ENCODE measurements around the gene CHD3. TPM values are rescaled to one million over a fixed set of nuclear protein-coding genes. Genes with fewer than 3 reads are reported as not detected.

Gene CHD3
- total RNA-seq, 1 experiment from 2014 or later: 197 TPM

DNA sequence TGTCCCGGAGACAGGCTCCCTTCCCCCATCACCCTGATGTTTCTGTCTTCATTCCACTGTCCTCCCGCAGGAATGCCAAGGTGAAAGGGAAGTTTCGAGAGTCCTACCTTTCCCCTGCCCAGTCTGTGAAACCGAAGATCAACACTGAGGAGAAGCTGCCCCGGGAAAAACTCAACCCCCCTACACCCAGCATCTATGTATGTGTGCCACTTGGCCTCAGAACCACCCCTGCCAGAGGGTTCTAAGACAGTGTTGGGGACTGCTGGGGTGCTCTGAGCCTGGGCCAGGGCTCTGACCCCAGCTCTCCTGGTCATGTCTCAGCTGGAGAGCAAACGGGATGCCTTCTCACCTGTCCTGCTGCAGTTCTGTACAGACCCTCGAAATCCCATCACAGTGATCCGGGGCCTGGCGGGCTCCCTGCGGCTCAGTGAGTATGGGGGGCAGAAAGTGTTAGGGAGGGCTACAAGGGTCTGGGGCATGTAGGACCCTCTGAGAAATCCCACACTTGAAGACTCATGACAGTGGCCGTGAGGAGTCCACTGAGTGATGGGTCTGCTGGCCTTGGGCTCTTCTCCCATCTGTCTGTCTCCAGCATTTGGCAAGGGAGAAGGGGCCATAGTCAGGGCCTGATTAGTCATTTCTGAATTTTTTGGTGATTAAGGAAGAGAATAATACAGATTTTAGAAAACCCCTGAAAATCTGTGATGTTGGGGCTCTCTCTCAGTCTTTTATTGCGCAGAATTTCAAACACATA lies 38.7 kb upstream of the CHD3 start:
- no peak overlapping the region for H2AFZ ChIP-seq
- H3K4me1 ChIP-seq (replicated peaks; ENCODE audit: insufficient read depth): peaks cover 5% of the 10 kb centered on the region; the same call in 1 of the 2 replicates
- H3K4me2 ChIP-seq: no peak overlapping the region
- POLR2A ChIA-PET (ENCODE audit: unreplicated experiment): no interaction called here
- H3K4me3 ChIP-seq: no peak overlapping the region
- CTCF ChIA-PET: no interaction called here
- H3K36me3 ChIP-seq (ENCODE audit: low read depth): no peaks in the 10 kb centered on the region
- no TSS peak for BruUV-seq (replicated peaks)
- H3K27me3 ChIP-seq (ENCODE audit: insufficient read depth, low read depth): no peaks in the 10 kb centered on the region
- H3F3A ChIP-seq (ENCODE audit: insufficient read depth, low read depth): no peaks in the 10 kb centered on the region
- H3K79me2 ChIP-seq (ENCODE audit: low read depth): peaks cover 8% of the 10 kb centered on the region
- intact Hi-C loops (cut with micrococcal nuclease; ENCODE audit: unreplicated experiment): loop anchor here (10.0 kb wide), 1 partner anchor 265 kb away; the partner anchor contains the start of gene MPDU1
- no peak for DNase-seq
- no peak overlapping the region for H3K27ac ChIP-seq
- H3K9me3 ChIP-seq (ENCODE audit: insufficient read depth, low read depth): no peaks in the 10 kb centered on the region
- peaks cover 8% of the 10 kb centered on the region for H4K20me1 ChIP-seq (ENCODE audit: insufficient read depth)
- TF ChIP-seq EZH2 (IDR thresholded peaks at IDR 0.05; ENCODE audit: low read depth) (no peak), CTCF (conservative IDR thresholded peaks at IDR 0.05) (no peak)
- H3K9me2 ChIP-seq (ENCODE audit: insufficient read depth): no peaks in the 10 kb centered on the region

GRCh38 chr17:7850701-7851437 lies 37.7 kb upstream of the CHD3 start:
- H3K9me2 ChIP-seq (ENCODE audit: insufficient read depth): no peaks in the 10 kb centered on the region
- H3K4me1 ChIP-seq (replicated peaks; ENCODE audit: insufficient read depth): peaks cover 6% of the 10 kb centered on the region; the same call in 1 of the 2 replicates
- H3F3A ChIP-seq (ENCODE audit: insufficient read depth, low read depth): peaks cover under 1% of the 10 kb centered on the region; the same call in 1 of the 2 replicates
- POLR2A ChIA-PET (ENCODE audit: unreplicated experiment): no interaction called here
- intact Hi-C loops (cut with micrococcal nuclease; ENCODE audit: unreplicated experiment): loop anchor here (10.0 kb wide), 1 partner anchor 266 kb away; the partner anchor contains the start of gene MPDU1
- H4K20me1 ChIP-seq (ENCODE audit: insufficient read depth): no peaks in the 10 kb centered on the region
- no peaks in the 10 kb centered on the region for H3K27me3 ChIP-seq (ENCODE audit: insufficient read depth, low read depth)
- H3K36me3 ChIP-seq (ENCODE audit: low read depth): no peaks in the 10 kb centered on the region
- H3K9me3 ChIP-seq (ENCODE audit: insufficient read depth, low read depth): no peaks in the 10 kb centered on the region
- BruUV-seq (replicated peaks): no TSS peak
- no peak for DNase-seq
- H3K4me2 ChIP-seq: no peak overlapping the region
- CTCF ChIA-PET: no interaction called here
- no peak overlapping the region for H2AFZ ChIP-seq
- no peaks in the 10 kb centered on the region for H3K79me2 ChIP-seq (ENCODE audit: low read depth)
- TF ChIP-seq EZH2 (IDR thresholded peaks at IDR 0.05; ENCODE audit: low read depth): no peak
- TF ChIP-seq CTCF (conservative IDR thresholded peaks at IDR 0.05): no peak
- H3K4me3 ChIP-seq: no peak overlapping the region
- H3K27ac ChIP-seq: no peak overlapping the region

GRCh38 chr17:7851438-7852261 lies 36.9 kb upstream of the CHD3 start:
- H4K20me1 ChIP-seq (ENCODE audit: insufficient read depth): no peaks in the 10 kb centered on the region
- H3K4me3 ChIP-seq: no peak overlapping the region
- H3K79me2 ChIP-seq (ENCODE audit: low read depth): no peaks in the 10 kb centered on the region
- no peaks in the 10 kb centered on the region for H3K9me2 ChIP-seq (ENCODE audit: insufficient read depth)
- no peaks in the 10 kb centered on the region for H3K9me3 ChIP-seq (ENCODE audit: insufficient read depth, low read depth)
- intact Hi-C loops (cut with micrococcal nuclease; ENCODE audit: unreplicated experiment): loop anchor here (10.0 kb wide), 1 partner anchor 267 kb away; the partner anchor contains the start of gene MPDU1
- no peak overlapping the region for H3K4me2 ChIP-seq
- peaks cover 6% of the 10 kb centered on the region; the same call in 1 of the 2 replicates for H3K4me1 ChIP-seq (replicated peaks; ENCODE audit: insufficient read depth)
- ChIA-PET POLR2A (ENCODE audit: unreplicated experiment) (no interaction called here), CTCF (no interaction called here)
- no peaks in the 10 kb centered on the region for H3K27me3 ChIP-seq (ENCODE audit: insufficient read depth, low read depth)
- no peak for DNase-seq
- peaks cover 8% of the 10 kb centered on the region for H3F3A ChIP-seq (ENCODE audit: insufficient read depth, low read depth)
- H3K27ac ChIP-seq: no peak overlapping the region
- no peak overlapping the region for H2AFZ ChIP-seq
- H3K36me3 ChIP-seq (ENCODE audit: low read depth): no peaks in the 10 kb centered on the region
- BruUV-seq (replicated peaks): no TSS peak
- TF ChIP-seq CTCF (conservative IDR thresholded peaks at IDR 0.05): peak; percentile 66
- no peak for TF ChIP-seq EZH2 (IDR thresholded peaks at IDR 0.05; ENCODE audit: low read depth)

Measured in PC-9 (cell line).